ENCODE data around the gene REPIN1. TPM values are rescaled to one million over a fixed set of nuclear protein-coding genes. Genes with fewer than 3 reads are reported as not detected.
"Not testable (repeated sequence)": the region's sequence is repeated elsewhere in the genome, so short reads cannot be mapped to it uniquely, and the experiment has no call there.

The REPIN1 gene
- total RNA-seq, 1 donor from 2014 or later: 67.2 TPM

DNA sequence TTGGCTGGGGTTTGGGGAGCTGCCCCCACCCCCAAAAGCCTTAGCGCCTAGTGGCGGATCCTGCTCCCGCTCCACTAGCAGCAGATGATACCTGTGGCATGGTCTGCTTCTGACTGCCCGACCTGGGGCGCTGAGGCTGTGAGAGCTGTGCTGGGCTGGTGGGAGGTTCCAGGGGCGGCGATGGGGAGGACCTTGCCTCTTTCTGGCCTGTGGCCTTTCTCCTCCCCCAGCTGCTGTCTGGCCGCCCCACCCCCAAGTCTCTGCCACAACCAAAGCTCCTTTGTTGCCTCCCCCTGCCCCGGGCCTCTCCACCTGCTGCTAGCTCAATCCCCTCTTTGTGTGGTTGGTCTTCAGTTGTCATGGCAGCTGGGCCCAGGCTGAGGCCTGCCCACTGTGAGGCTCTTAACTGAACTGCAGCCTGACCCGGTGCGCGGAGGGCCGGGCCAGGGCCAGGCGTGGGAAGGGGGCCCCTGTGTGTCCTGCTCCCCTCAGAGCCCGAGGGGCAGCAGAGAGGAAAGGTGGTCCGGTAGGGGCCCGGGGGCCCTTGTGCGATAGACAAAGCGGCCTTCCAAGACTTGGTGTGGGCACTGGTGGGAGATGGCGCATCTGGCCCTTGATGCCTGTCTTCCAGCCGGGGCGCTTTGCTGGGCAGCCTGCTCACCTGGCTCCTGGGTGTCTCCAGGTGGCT is 15.2 kb downstream of the REPIN1 start:
- Mint-ChIP-seq H3K4me1 (ENCODE audit: low read depth) (peaks cover 27% of the 10 kb centered on the region), H3K4me3 (no peak overlapping the region), H3K9me3 (no peaks in the 10 kb centered on the region), H3K36me3 (ENCODE audit: low read depth) (peaks cover 9% of the 10 kb centered on the region), H3K27ac (no peak overlapping the region), H3K27me3 (ENCODE audit: insufficient read depth) (no peaks in the 10 kb centered on the region)
- intact Hi-C loops (cut with micrococcal nuclease): no loop called here
- DNase-seq (ENCODE audit: low spot score): no peak

DNA sequence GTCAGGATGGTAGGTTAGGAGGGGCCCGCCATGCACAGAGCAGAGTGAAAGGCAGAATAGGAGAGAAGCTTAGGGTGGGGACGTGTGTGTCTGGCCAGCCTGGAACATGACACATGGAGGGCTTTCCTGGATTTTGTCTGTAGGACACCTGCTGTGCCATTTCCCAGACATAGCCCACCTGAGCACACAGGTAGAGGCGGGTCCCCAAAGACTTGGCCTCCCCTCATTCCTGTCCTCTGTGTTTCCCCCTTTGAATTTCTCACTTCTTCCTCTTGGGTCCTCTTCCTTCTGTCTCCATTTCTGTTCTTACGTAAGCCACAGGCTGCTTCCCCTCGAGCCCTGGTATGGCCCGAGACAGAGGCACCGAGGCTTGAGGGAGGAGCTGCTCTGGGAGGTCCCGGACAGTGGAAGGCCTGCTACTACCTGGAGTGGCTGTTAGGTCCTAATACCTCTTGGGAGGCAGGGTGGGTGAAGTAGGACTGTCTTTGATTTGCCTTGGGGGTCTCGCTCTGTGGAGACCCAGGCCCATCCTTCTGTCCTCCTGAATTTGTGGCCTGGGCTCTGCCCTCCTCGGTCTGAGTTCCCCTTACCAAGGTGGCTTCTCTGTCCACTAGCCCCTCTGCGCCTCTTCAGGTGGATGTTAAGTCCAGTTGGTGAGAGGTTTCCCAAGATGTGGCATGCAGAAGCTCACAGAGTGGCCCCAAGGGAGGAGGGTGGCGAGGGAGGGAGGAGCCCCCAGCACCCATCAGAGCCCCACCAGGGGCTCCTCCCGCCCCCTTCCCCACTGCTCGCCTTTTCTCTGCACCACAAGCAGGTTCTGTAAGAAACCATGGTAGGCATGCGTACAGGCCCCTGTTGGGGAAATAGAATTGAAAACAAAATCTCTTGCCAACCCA is 16.0 kb downstream of the REPIN1 start:
- Mint-ChIP-seq H3K27me3 (ENCODE audit: insufficient read depth) (no peaks in the 10 kb centered on the region), H3K4me1 (ENCODE audit: low read depth) (peaks cover 25% of the 10 kb centered on the region), H3K36me3 (ENCODE audit: low read depth) (peaks cover 9% of the 10 kb centered on the region), H3K27ac (no peak overlapping the region), H3K9me3 (no peaks in the 10 kb centered on the region), H3K4me3 (no peak overlapping the region)
- intact Hi-C loops (cut with micrococcal nuclease): no loop called here
- DNase-seq (ENCODE audit: low spot score): no peak

DNA sequence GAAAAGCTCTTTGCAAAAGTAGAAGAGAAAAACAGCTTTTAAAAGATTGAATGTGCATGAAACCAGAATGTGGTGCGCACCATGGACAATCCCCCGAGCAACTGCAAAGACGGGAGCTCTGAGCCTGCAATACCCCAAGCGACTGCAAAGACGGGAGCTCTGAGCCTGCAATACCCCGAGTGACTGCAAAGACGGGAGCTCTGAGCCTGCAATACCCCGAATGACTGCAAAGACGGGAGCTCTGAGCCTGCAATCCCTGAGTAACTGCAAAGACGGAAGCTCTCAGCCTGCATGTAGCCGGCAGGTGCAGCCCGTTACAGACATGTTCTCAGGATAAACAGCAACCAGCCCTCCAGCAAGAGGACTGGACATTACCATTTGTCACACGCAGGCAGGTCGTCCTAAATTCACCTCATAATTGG is 16.7 kb downstream of the REPIN1 start:
- H3K27me3 Mint-ChIP-seq (ENCODE audit: insufficient read depth): no peaks in the 10 kb centered on the region
- intact Hi-C loops (cut with micrococcal nuclease): no loop called here

DNA sequence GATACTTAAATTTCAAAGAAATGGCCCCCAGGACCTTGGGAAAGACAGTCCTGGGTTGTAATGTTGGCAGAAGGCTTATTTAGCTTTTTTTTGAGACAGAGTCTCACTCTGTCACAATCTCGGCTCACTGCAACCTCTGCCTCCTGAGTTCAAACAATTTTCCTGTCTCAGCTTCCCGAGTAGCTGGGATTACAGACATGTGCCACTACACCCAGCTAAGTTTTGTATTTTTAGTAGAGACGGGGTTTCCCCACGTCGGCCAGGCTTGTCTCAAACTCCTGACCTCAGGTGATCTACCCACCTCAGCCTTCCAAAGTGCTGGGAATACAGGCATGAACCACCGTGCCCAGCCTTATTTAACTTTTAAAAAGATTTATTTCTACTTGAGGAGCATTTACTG is 17.3 kb downstream of the REPIN1 start:
- H3K27me3 Mint-ChIP-seq (ENCODE audit: insufficient read depth); intact Hi-C loops (cut with micrococcal nuclease); DNase-seq (ENCODE audit: low spot score); H3K27ac Mint-ChIP-seq; H3K9me3 Mint-ChIP-seq; H3K4me3 Mint-ChIP-seq: not testable (repeated sequence)
- peaks cover 13% of the 10 kb centered on the region for H3K4me1 Mint-ChIP-seq (ENCODE audit: low read depth)
- H3K36me3 Mint-ChIP-seq (ENCODE audit: low read depth): peaks cover 16% of the 10 kb centered on the region

More for the DNA sequence above, 16.7 kb downstream of the REPIN1 start:
- Mint-ChIP-seq H3K27ac (no peak overlapping the region), H3K9me3 (no peaks in the 10 kb centered on the region), H3K4me3 (no peak overlapping the region), H3K36me3 (ENCODE audit: low read depth) (peaks cover 10% of the 10 kb centered on the region), H3K4me1 (ENCODE audit: low read depth) (peaks cover 18% of the 10 kb centered on the region)
- no peak for DNase-seq (ENCODE audit: low spot score)

DNA sequence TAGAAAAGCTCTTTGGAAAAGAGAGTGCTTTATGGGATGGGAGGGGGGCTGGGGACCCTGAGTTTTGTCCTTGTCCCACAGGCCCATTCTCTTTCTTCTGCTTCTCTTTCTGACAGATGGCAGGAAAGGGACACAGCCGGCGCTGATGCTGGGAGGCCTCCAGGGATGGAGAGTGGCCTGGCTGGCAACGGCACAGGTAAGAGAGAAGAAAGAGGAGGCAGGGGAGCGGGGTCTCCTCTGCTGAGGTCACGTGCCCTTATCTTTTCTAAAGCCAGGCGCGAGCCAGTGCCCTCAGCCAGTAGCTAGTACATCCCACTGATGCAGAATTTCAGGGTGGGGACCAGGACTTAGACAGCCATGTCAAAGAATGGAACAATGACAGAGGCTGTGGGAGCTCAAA is 19.7 kb downstream of the REPIN1 start:
- Mint-ChIP-seq H3K4me1 (ENCODE audit: low read depth) (peaks cover 1% of the 10 kb centered on the region), H3K9me3 (no peaks in the 10 kb centered on the region), H3K27ac (no peak overlapping the region), H3K27me3 (ENCODE audit: insufficient read depth) (no peaks in the 10 kb centered on the region), H3K36me3 (ENCODE audit: low read depth) (peaks cover 22% of the 10 kb centered on the region), H3K4me3 (no peak overlapping the region)
- intact Hi-C loops (cut with micrococcal nuclease): no loop called here
- DNase-seq (ENCODE audit: low spot score): no peak

DNA sequence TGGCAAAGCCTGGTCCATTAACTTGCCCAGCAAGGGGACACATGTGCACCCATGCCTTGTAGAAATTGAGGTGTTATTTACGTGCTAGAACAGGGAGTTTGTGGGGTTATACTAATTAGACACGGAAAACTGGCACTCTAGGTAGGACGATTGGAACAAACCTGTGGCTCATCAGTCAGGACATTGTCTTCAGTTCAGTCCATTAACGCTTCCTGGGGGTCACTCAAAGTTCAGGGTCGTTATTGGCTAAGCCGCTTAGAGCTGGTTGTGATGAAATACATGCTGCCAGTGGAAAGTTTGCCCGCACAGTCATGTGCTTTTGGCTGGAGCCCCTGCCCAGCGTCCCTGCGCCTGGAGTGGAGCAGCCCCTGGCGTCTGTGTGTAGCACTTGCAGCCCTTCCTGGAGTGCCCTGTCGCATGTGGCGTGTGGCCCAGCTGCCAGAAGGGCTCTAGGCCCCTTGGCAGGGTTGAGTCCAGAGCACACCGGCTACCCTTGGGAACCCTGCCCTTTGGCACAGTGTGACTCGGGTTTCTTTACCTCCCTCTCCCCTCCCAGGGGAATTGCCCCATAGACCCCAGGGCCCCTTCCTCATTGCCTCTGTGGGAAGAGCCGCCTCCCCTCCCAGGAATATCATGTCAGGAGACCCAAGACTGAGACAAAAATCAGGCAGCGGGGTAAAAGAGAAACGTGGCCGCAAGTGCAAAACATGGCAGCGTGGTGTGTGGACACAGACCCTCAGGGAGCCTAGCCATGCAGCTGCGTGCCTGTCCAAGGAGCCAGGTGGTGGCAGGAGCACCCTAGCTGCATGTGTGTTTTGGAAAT is 20.3 kb downstream of the REPIN1 start:
- H3K27ac Mint-ChIP-seq: no peak overlapping the region
- no peaks in the 10 kb centered on the region for H3K27me3 Mint-ChIP-seq (ENCODE audit: insufficient read depth)
- no peaks in the 10 kb centered on the region for H3K4me1 Mint-ChIP-seq (ENCODE audit: low read depth)
- H3K4me3 Mint-ChIP-seq: no peak overlapping the region
- H3K9me3 Mint-ChIP-seq: no peaks in the 10 kb centered on the region
- intact Hi-C loops (cut with micrococcal nuclease): no loop called here
- peaks cover 22% of the 10 kb centered on the region for H3K36me3 Mint-ChIP-seq (ENCODE audit: low read depth)
- DNase-seq (ENCODE audit: low spot score): no peak

DNA sequence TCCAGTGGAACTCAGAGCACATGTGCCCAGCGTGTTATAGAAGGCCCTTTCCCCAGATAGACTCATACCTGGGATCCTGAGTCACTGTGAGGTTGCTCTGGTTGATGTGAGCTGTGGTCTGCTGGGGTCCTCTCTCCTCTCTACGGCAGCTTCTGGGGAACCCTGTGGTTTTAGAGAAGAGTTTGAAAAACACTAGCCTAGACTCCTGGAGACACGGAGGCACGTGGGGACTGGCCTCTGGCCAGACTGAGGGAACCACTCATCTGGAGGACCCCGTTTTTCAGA is 20.9 kb downstream of the REPIN1 start:
- Mint-ChIP-seq H3K27ac (no peak overlapping the region), H3K27me3 (ENCODE audit: insufficient read depth) (no peaks in the 10 kb centered on the region), H3K4me1 (ENCODE audit: low read depth) (no peaks in the 10 kb centered on the region), H3K36me3 (ENCODE audit: low read depth) (peaks cover 22% of the 10 kb centered on the region), H3K4me3 (no peak overlapping the region), H3K9me3 (no peaks in the 10 kb centered on the region)
- intact Hi-C loops (cut with micrococcal nuclease): no loop called here
- DNase-seq (ENCODE audit: low spot score): no peak

DNA sequence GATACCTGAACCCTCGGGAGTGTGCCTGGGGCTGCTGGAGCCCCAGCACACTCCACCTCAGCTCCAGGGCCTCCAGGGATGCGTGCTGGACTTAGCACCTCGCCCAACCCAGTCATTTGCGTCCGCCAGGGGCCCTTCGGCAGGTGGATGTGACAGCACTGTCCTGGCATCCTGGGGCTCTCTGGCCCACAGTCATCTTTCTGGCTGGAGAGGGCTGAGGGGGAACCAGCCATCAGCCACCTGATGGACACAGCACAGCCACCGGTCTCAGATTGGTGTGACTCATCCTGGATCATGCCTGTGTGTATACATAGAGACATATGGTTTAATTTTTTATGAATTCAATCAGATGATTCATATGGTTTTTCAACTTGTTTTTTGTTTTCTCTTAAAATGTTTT is 21.6 kb downstream of the REPIN1 start:
- Mint-ChIP-seq H3K9me3 (no peaks in the 10 kb centered on the region), H3K27ac (no peak overlapping the region), H3K4me3 (no peak overlapping the region), H3K27me3 (ENCODE audit: insufficient read depth) (no peaks in the 10 kb centered on the region), H3K4me1 (ENCODE audit: low read depth) (no peaks in the 10 kb centered on the region), H3K36me3 (ENCODE audit: low read depth) (peaks cover 20% of the 10 kb centered on the region)
- intact Hi-C loops (cut with micrococcal nuclease): no loop called here
- no peak for DNase-seq (ENCODE audit: low spot score)

DNA sequence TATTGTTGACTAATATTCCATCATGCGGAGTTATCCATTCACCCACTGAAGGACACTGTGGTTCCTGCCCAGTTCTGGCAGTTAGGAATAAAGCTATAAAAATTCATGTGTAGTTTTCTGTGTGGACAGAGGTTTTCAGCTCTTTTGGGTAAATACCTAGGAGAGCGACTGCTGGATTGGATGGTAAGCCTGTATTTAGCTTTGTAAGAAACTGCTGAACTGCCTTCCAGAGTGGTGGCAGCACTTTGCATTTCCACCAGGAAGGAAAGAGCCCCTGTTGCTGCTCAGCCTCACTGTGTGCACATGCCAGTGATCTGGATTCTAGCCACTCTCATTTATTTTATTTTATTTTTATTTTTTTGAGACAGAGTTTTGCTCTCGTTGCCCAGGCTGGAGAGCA is 24.7 kb downstream of the REPIN1 start:
- no peaks in the 10 kb centered on the region for H3K9me3 Mint-ChIP-seq
- H3K36me3 Mint-ChIP-seq (ENCODE audit: low read depth): peaks cover 12% of the 10 kb centered on the region
- no peaks in the 10 kb centered on the region for H3K4me1 Mint-ChIP-seq (ENCODE audit: low read depth)
- intact Hi-C loops (cut with micrococcal nuclease): no loop called here
- H3K27me3 Mint-ChIP-seq (ENCODE audit: insufficient read depth): no peaks in the 10 kb centered on the region
- no peak overlapping the region for H3K4me3 Mint-ChIP-seq
- H3K27ac Mint-ChIP-seq: no peak overlapping the region
- no peak for DNase-seq (ENCODE audit: low spot score)

DNA sequence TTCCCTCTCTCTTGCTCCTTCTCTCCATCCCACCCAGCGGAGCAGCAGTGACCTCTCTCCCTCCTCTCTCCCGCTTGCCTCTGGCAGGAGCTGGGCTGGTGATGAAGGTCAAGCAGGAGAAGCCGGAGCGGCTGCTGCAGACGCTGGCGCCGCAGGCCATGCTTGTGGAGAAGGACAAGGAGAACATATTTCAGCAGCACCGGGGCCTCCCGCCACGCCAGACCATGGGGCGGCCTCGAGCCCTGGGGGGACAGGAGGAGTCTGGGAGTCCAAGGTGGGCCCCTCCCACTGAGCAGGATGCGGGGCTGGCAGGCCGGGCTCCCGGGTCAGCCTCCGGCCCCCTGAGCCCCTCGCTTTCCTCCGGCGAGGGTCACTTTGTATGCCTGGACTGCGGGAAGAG is 27.8 kb downstream of the REPIN1 start:
- no peaks in the 10 kb centered on the region for H3K9me3 Mint-ChIP-seq
- no peak overlapping the region for H3K4me3 Mint-ChIP-seq
- H3K27me3 Mint-ChIP-seq (ENCODE audit: insufficient read depth): no peaks in the 10 kb centered on the region
- peaks cover 4% of the 10 kb centered on the region for H3K36me3 Mint-ChIP-seq (ENCODE audit: low read depth)
- no peak overlapping the region for H3K27ac Mint-ChIP-seq
- DNase-seq (ENCODE audit: low spot score): no peak
- peaks cover 3% of the 10 kb centered on the region for H3K4me1 Mint-ChIP-seq (ENCODE audit: low read depth)
- intact Hi-C loops (cut with micrococcal nuclease): no loop called here

DNA sequence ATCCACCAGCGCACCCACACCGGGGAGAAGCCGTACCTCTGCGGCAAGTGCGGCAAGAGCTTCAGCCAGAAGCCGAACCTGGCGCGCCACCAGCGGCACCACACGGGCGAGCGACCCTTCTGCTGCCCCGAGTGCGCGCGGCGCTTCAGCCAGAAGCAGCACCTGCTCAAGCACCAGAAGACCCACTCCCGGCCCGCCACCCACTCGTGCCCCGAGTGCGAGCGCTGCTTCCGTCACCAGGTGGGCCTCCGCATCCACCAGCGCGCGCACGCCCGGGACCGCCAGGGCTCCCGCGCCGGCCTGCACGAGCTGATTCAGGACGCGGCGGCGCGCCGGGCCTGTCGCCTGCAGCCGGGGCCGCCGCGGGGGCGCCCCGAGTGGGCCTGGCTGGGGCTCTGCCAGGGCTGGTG is 28.2 kb downstream of the REPIN1 start:
- Mint-ChIP-seq H3K27me3 (ENCODE audit: insufficient read depth) (no peaks in the 10 kb centered on the region), H3K27ac (no peak overlapping the region), H3K36me3 (ENCODE audit: low read depth) (peaks cover 4% of the 10 kb centered on the region), H3K9me3 (no peaks in the 10 kb centered on the region), H3K4me1 (ENCODE audit: low read depth) (peaks cover 5% of the 10 kb centered on the region), H3K4me3 (no peak overlapping the region)
- intact Hi-C loops (cut with micrococcal nuclease): no loop called here
- DNase-seq (ENCODE audit: low spot score): no peak

DNA sequence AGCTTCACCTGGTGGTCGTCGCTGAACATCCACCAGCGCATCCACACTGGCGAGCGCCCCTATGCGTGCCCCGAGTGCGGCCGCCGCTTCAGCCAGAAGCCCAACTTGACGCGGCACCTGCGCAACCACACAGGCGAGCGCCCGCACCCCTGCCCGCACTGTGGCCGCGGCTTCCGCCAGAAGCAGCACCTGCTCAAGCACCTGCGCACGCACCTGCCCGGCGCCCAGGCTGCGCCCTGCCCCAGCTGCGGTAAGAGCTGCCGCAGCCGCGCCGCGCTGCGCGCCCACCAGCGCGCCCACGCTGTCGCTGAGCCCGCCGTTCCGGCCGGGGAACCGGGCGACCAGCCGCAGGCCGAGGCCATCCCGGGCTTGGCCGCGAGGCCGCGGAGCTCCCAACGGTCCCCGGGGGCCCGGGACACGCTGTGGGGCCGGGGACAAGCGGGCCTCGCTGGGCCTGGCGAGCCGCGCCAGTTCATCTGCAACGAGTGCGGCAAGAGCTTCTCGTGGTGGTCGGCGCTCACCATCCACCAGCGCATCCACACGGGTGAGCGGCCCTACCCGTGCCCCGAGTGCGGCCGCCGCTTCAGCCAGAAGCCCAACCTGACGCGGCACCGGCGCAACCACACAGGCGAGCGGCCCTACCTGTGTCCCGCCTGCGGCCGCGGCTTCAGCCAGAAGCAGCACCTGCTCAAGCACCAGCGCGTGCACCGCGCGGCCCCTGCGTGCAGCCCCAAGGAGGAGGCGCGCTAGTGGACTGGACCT is 28.9 kb downstream of the REPIN1 start:
- Mint-ChIP-seq H3K4me3 (no peak overlapping the region), H3K4me1 (ENCODE audit: low read depth) (peaks cover 8% of the 10 kb centered on the region), H3K27ac (no peak overlapping the region), H3K36me3 (ENCODE audit: low read depth) (peaks cover 2% of the 10 kb centered on the region), H3K27me3 (ENCODE audit: insufficient read depth) (no peaks in the 10 kb centered on the region), H3K9me3 (no peaks in the 10 kb centered on the region)
- intact Hi-C loops (cut with micrococcal nuclease): no loop called here
- no peak for DNase-seq (ENCODE audit: low spot score)

Data from activated T-helper 1 cell treated with anti-CD3 and anti-CD28 coated beads, Interleukin-12 subunit alpha, Interleukin-12 subunit beta, Interleukin-2, Interleukin-4 antibody, amounts not matched to agents 30 ng/mL and 10 ng/mL and 1 ng/mL, durations not matched to agents 14 hours and 24 hours and 36 hours (primary cell).